ENCODE measurements around the gene ARHGAP27. TPM values are rescaled to one million over a fixed set of nuclear protein-coding genes. Genes with fewer than 3 reads are reported as not detected.

Gene ARHGAP27
- total and polyA plus RNA-seq, 9 of the 15 experiments (the other 6 are each of a cell fraction or from before 2014, with no cell fraction given): 0.04 to 4.6 (median 2.1) TPM

DNA sequence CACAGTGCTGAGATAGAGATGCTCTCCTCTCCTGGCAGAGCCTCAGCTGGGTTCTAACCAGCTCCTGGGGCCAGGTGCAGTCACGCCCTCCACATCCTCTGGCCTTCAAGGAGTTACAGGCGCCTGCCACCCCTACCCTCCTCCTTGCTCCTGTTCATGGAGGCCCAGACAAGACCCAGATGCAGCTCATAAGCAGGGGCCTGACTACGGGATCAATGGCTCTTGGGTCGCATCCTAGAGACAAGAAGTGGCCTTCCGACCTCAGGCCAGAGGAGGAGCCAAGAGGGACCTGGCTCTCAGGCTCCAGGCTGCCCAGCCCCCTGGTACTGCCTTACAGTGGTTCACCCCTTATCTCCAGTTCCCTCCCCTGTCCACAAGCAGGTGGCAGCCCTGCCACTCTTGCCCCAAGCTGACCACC, 23.0 kb downstream of the ARHGAP27 start:
- Histone ChIP-seq H3K9me1 (ENCODE audit: control insufficient read depth, insufficient read depth, low read length) (peaks cover 2% of the 10 kb centered on the region), H3K27ac (ENCODE audit: extremely low read depth, low read depth, low read length) (no peak overlapping the region), H3K9ac (ENCODE audit: insufficient read depth in 1 of 2, low read depth in 2 of 2, low read length in 2 of 2) (no peak overlapping the region), H3K4me1 (replicated peaks in 1 of 2; ENCODE audit: control insufficient read depth in 2 of 2, insufficient read depth in 2 of 2, low read length in 2 of 2) (peaks cover 2 to 22% of the 10 kb centered on the region in 2 experiments; a peak in 4 of 5 replicates), H3K36me3 (ENCODE audit: control insufficient read depth, insufficient read depth, low read length) (no peaks in the 10 kb centered on the region), H3K9me3 (replicated peaks; ENCODE audit: control insufficient read depth, insufficient read depth, low read depth, low read length) (no peaks in the 10 kb centered on the region), H2AFZ (ENCODE audit: low read depth, low read length) (no peak overlapping the region), H3K4me2 (ENCODE audit: insufficient read depth, low read length) (no peak overlapping the region), H4K20me1 (replicated peaks; ENCODE audit: control insufficient read depth, insufficient read depth, low read length) (peaks cover 5% of the 10 kb centered on the region; the same call in 1 of the 2 replicates), H3K27me3 (ENCODE audit: control insufficient read depth in 2 of 2, insufficient read depth in 2 of 2, low read length in 2 of 2) (no peaks in the 10 kb centered on the region), H3K4me3 (no peak overlapping the region), H3K79me2 (ENCODE audit: control insufficient read depth, insufficient read depth, low read length) (no peaks in the 10 kb centered on the region)
- no peak for DNase-seq (ENCODE audit: extremely low read depth in 1 of 4, low spot score in 3 of 4)
- WGBS (ENCODE audit: insufficient coverage, low coverage, missing lambda C conversion rate): 44% methylated on average over 5 of the region's 5 CpGs
- no peak for ATAC-seq
- BruUV-seq (replicated peaks): no TSS peak
- intact Hi-C loops (cut with micrococcal nuclease) (no loop called here), in situ Hi-C loops (cut with MboI) (loop anchor here (25.0 kb wide), 1 partner anchor 428 kb away; the partner anchor contains the start of gene SPPL2C)
- CTCF ChIA-PET (ENCODE audit: low intra/inter-chr PET ratio): no interaction called here
- TF ChIP-seq, protein P1, sequence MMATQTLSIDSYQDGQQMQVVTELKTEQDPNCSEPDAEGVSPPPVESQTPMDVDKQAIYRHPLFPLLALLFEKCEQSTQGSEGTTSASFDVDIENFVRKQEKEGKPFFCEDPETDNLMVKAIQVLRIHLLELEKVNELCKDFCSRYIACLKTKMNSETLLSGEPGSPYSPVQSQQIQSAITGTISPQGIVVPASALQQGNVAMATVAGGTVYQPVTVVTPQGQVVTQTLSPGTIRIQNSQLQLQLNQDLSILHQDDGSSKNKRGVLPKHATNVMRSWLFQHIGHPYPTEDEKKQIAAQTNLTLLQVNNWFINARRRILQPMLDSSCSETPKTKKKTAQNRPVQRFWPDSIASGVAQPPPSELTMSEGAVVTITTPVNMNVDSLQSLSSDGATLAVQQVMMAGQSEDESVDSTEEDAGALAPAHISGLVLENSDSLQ (IDR thresholded peaks at IDR 0.05): no peak
- TF ChIP-seq, protein P2, sequence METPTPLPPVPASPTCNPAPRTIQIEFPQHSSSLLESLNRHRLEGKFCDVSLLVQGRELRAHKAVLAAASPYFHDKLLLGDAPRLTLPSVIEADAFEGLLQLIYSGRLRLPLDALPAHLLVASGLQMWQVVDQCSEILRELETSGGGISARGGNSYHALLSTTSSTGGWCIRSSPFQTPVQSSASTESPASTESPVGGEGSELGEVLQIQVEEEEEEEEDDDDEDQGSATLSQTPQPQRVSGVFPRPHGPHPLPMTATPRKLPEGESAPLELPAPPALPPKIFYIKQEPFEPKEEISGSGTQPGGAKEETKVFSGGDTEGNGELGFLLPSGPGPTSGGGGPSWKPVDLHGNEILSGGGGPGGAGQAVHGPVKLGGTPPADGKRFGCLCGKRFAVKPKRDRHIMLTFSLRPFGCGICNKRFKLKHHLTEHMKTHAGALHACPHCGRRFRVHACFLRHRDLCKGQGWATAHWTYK (CRISPR knock-in tag; IDR thresholded peaks at IDR 0.05): no peak
- no peak for TF ChIP-seq POU5F1 (IDR thresholded peaks at IDR 0.05; ENCODE audit: borderline replicate concordance, low read depth, low read length, partially characterized antibody)
- TF ChIP-seq NR1H2 (CRISPR knock-in tag; IDR thresholded peaks at IDR 0.05): no peak
- TF ChIP-seq RCOR1 (IDR thresholded peaks at IDR 0.05; ENCODE audit: borderline replicate concordance in 1 of 2, low read depth in 2 of 2, low read length in 2 of 2): no peak
- TF ChIP-seq ZNF121 (CRISPR knock-in tag; conservative IDR thresholded peaks at IDR 0.05): no peak
- TF ChIP-seq ZNF696 (CRISPR knock-in tag; conservative IDR thresholded peaks at IDR 0.05): no peak
- TF ChIP-seq OTX1 (CRISPR knock-in tag; IDR thresholded peaks at IDR 0.05): no peak
- no peak for TF ChIP-seq SMAD2 (IDR thresholded peaks at IDR 0.05; ENCODE audit: low read depth, low read length)
- no peak for TF ChIP-seq PPARD (CRISPR knock-in tag; IDR thresholded peaks at IDR 0.05)
- no peak for TF ChIP-seq SAFB2 (IDR thresholded peaks at IDR 0.05; ENCODE audit: borderline replicate concordance, low read depth, low read length, severe bottlenecking)
- TF ChIP-seq SOX6 (IDR thresholded peaks at IDR 0.05): no peak
- TF ChIP-seq ZBTB1 (CRISPR knock-in tag; IDR thresholded peaks at IDR 0.05; ENCODE audit: borderline replicate concordance, low read depth): no peak
- TF ChIP-seq, protein P3, sequence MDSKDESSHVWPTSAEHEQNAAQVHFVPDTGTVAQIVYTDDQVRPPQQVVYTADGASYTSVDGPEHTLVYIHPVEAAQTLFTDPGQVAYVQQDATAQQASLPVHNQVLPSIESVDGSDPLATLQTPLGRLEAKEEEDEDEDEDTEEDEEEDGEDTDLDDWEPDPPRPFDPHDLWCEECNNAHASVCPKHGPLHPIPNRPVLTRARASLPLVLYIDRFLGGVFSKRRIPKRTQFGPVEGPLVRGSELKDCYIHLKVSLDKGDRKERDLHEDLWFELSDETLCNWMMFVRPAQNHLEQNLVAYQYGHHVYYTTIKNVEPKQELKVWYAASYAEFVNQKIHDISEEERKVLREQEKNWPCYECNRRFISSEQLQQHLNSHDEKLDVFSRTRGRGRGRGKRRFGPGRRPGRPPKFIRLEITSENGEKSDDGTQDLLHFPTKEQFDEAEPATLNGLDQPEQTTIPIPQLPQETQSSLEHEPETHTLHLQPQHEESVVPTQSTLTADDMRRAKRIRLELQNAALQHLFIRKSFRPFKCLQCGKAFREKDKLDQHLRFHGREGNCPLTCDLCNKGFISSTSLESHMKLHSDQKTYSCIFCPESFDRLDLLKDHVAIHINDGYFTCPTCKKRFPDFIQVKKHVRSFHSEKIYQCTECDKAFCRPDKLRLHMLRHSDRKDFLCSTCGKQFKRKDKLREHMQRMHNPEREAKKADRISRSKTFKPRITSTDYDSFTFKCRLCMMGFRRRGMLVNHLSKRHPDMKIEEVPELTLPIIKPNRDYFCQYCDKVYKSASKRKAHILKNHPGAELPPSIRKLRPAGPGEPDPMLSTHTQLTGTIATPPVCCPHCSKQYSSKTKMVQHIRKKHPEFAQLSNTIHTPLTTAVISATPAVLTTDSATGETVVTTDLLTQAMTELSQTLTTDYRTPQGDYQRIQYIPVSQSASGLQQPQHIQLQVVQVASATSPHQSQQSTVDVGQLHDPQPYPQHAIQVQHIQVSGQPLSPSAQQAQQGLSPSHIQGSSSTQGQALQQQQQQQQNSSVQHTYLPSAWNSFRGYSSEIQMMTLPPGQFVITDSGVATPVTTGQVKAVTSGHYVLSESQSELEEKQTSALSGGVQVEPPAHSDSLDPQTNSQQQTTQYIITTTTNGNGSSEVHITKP (IDR thresholded peaks at IDR 0.05; ENCODE audit: partially characterized antibody): no peak
- TF ChIP-seq FOXJ3 (CRISPR knock-in tag; IDR thresholded peaks at IDR 0.05): no peak
- POLR2A ChIA-PET: interaction anchor here (1.0 kb wide), 1 partner anchor 261 kb away, joined by 5 read pairs; no protein-coding TSS in a partner anchor
- no peak for FAIRE-seq
